Lower leg skin (tissue), 3 donors: Measurements from ENCODE around the gene PSME3.

Experiments used
- CTCF ChIP-seq, 3 donors: fragments of 450-650 bp; IDR thresholded peaks; one replicate each; pipeline ENCODE4 v1.5.1; 2016; ENCODE audit warnings: antibody characterized with exemption in 3 of 3, mild to moderate bottlenecking in 3 of 3, moderate library complexity in 2 of 3
- POLR2A ChIP-seq, 2 donors: fragments of 450-650 bp; IDR thresholded peaks; one replicate each; pipeline ENCODE4 v1.6.1; 2016 to 2017; ENCODE audit warnings: antibody characterized with exemption in 2 of 2, mild to moderate bottlenecking in 1 of 2, moderate library complexity in 1 of 2

DNA sequence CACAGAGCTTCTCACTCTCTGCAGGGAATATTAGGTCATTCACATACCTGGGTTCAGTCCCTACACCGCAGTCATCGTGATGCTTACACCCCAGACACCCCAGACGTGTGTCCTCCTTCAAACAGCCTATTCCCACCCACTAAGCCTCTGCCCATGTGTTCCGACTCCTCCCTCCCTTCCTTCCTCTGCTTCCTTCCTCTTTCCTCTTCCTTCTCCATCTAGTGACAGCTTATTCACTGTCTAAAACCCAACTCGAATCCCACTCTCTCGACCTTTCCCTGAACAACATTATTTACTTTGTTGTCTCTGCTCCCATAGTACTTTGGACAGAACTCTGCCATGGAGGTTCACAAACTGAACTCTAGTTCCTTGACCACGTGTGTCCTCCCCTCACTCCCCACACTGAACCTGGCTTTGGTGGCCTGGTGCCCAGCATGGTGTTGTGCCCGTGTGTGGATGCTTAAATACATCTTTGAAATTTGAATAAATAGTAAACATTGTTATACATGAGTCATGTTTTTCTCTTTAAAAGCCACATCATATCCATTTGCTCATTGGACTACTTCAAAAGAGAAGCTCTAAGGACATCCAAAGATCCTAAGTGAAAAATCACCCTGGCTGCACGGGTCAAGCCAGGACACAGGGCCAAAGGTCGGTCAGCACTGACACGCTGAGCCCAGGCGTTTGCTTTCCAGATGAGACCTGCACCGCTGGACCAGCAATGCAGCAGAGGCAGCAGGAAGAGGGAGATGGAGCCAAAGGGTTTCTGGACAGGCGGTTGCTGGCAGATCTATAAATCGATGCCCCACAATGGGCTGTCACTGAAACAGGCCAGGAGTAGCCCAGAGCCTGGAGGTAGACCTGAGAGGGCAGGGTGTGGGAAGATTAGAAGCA, 53.3 kb downstream of the PSME3 start:
- TF ChIP-seq CTCF (IDR thresholded peaks at IDR 0.05) (no peak), POLR2A (IDR thresholded peaks at IDR 0.05) (no peak)
